Testis (tissue), 3 donors: Measurements from ENCODE around the gene WLS. TPM values are rescaled to one million over a fixed set of nuclear protein-coding genes. Genes with fewer than 3 reads are reported as not detected.

Source experiments
- DNase-seq: peaks from one replicate; pipeline ENCODE4 v3.0.0-alpha.2; 2019
- H3K27ac ChIP-seq, 2 donors: fragments of 200-600 bp; sonication (generic); one replicate each; pipeline ENCODE4 v1.5.1; 2019
- H3K27me3 ChIP-seq: fragments of 200-600 bp; sonication (generic); one replicate; pipeline ENCODE4 v1.5.1; 2019
- H3K36me3 ChIP-seq: fragments of 200-600 bp; sonication (generic); one replicate; pipeline ENCODE4 v1.5.1; 2017; ENCODE audit warnings: low read depth; ENCODE audit errors: missing control alignments
- H3K4me1 ChIP-seq: fragments of 200-600 bp; sonication (generic); one replicate; pipeline ENCODE4 v1.5.1; 2019
- H3K4me3 ChIP-seq, 2 donors: fragments of 200-600 bp; sonication (generic); one replicate each; pipeline ENCODE4 v1.5.1; 2017 to 2019
- H3K9me3 ChIP-seq: fragments of 200-600 bp; sonication (generic); one replicate; pipeline ENCODE4 v1.5.1; 2017
- POLR2A ChIP-seq: fragments of 450-650 bp; IDR thresholded peaks from one replicate; pipeline ENCODE4 v1.6.1; 2017; ENCODE audit warnings: antibody characterized with exemption, mild to moderate bottlenecking, moderate library complexity
- WGBS, 2 donors: methylation state at CpG; one replicate each; pipeline ENCODE4 v1.1.5; 2018; 5-methylcytosine and 5-hydroxymethylcytosine counted together
- intact Hi-C: fragments of 100-400 bp; cut with DNase I; formaldehyde crosslinking; loops from one replicate; pipeline ENCODE4 v1.15.1; 2023; ENCODE audit warnings: low total_unique reads
- polyA plus RNA-seq: library from polyadenylated mRNA; stranded (reverse); fragments of 350-450 nt; fragmentation: Illumina TruSeq; extraction: RNeasy Lipid Tissue Mini Kit (QIAGEN cat#74804); gene quantifications from one replicate; pipeline ENCODE4 v1.2.3, GENCODE V29; 2014; ENCODE audit warnings: low read depth, low replicate concordance; ENCODE audit not compliant: insufficient read depth
- total RNA-seq, 2 donors: library from RNA; depleted of rRNA; stranded (reverse); fragments of >200 nt; gene quantifications; one replicate each; pipeline ENCODE4 v1.2.3, GENCODE V29; 2016
- TF ChIP-seq, protein P1 (sequence below), 3 experiments: fragments of 450-650 bp in 2 of 3; fragments of 200-600 bp in 1 of 3; sonication (generic) in 1 of 3; IDR thresholded peaks; one replicate each; pipeline ENCODE4 v1.5.1; 2016 to 2019; ENCODE audit warnings: antibody characterized with exemption in 3 of 3, mild to moderate bottlenecking in 2 of 3, moderate library complexity in 1 of 3

Gene WLS
- total and polyA plus RNA-seq, 3 donors from 2014 or later = 32.6 to 93.7 (median 75.5) TPM

DNA sequence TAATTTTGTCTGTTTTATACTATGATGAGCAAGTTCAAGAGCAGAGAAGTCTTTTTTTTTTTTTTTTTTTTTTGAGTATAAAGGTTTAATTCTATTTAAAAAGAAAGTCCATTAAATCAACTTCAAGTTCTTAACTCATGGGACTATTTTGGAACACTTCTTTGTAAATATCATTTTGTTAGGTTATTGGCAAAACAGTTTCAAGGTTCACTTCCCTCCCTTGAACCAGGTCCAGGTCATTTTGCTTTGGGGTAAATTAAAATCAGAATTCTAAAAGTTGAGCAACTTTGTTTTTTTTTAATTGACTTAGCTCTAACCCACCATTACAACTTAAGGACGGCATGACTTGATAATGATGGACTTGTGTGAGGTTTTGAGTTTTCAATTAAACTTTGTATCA, 72.3 kb downstream of the WLS start:
- Histone ChIP-seq H3K27me3 (no peaks in the 10 kb centered on the region), H3K9me3 (no peaks in the 10 kb centered on the region), H3K27ac (no peak overlapping the region), H3K4me1 (no peaks in the 10 kb centered on the region), H3K4me3 (no peak overlapping the region), H3K36me3 (no peaks in the 10 kb centered on the region)
- WGBS, 2 donors = 49 to 67% methylated on average over 1 of the region's 1 CpG
- TF ChIP-seq, protein P1, sequence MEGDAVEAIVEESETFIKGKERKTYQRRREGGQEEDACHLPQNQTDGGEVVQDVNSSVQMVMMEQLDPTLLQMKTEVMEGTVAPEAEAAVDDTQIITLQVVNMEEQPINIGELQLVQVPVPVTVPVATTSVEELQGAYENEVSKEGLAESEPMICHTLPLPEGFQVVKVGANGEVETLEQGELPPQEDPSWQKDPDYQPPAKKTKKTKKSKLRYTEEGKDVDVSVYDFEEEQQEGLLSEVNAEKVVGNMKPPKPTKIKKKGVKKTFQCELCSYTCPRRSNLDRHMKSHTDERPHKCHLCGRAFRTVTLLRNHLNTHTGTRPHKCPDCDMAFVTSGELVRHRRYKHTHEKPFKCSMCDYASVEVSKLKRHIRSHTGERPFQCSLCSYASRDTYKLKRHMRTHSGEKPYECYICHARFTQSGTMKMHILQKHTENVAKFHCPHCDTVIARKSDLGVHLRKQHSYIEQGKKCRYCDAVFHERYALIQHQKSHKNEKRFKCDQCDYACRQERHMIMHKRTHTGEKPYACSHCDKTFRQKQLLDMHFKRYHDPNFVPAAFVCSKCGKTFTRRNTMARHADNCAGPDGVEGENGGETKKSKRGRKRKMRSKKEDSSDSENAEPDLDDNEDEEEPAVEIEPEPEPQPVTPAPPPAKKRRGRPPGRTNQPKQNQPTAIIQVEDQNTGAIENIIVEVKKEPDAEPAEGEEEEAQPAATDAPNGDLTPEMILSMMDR (IDR thresholded peaks at IDR 0.05) = no peak
- TF ChIP-seq POLR2A = no peak
- intact Hi-C loops = no loop called here
- DNase-seq = no peak

DNA sequence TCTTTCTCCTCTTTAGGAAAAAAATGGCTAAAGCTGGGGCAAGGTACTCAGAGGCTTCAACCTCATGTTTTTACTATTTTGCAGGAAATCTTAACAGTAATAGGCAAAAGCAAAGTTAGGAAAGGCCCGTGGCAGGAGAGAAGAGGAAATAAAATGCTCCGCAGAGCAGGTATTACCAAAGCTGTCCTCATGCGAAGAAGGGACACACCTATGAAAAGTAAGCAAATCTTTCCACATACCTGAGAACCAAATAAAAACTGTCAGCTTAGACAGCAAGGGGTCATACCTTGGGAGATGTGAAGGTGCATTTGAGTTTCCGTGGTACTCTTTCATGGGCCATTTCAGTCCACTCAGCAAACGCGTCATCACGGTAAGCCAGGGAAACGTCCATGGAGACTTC, 73.5 kb downstream of the WLS start:
- H3K4me3 ChIP-seq = no peak overlapping the region
- no peaks in the 10 kb centered on the region for H3K36me3 ChIP-seq
- H3K27me3 ChIP-seq = no peaks in the 10 kb centered on the region
- no peak overlapping the region for H3K27ac ChIP-seq
- no peaks in the 10 kb centered on the region for H3K9me3 ChIP-seq
- no peaks in the 10 kb centered on the region for H3K4me1 ChIP-seq
- TF ChIP-seq POLR2A = no peak
- TF ChIP-seq, protein P1 (IDR thresholded peaks at IDR 0.05) = no peak
- intact Hi-C loops = no loop called here
- WGBS, 2 donors = 93 to 96% methylated on average over 8 of the region's 8 CpGs
- DNase-seq = no peak

DNA sequence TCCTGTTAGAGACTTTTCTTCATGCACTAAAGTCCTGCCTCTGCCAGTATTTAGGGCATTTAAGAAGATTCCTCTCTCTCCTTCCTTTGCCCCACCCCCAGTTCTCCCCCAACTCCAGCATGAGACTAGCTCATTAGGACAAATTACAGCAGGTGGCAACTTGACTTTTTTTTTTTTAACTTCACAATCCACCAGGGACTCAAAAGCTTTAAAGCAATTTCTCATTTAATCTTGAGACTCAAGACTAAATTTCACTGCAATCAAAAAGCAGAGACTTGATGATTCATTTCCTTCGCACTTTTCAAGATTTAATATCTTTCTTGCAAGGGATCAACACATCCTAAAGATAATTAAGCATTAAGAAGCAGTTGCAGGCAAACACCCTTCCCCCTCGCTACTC, 74.9 kb downstream of the WLS start:
- no peak for TF ChIP-seq POLR2A
- TF ChIP-seq, protein P1 (IDR thresholded peaks at IDR 0.05) = no peak
- Histone ChIP-seq H3K9me3 (no peaks in the 10 kb centered on the region), H3K27ac (no peak overlapping the region), H3K4me3 (no peak overlapping the region), H3K27me3 (no peaks in the 10 kb centered on the region), H3K36me3 (no peaks in the 10 kb centered on the region), H3K4me1 (no peaks in the 10 kb centered on the region)
- intact Hi-C loops = no loop called here
- WGBS, 2 donors = 86 to 96% methylated on average over 2 of the region's 2 CpGs
- no peak for DNase-seq

DNA sequence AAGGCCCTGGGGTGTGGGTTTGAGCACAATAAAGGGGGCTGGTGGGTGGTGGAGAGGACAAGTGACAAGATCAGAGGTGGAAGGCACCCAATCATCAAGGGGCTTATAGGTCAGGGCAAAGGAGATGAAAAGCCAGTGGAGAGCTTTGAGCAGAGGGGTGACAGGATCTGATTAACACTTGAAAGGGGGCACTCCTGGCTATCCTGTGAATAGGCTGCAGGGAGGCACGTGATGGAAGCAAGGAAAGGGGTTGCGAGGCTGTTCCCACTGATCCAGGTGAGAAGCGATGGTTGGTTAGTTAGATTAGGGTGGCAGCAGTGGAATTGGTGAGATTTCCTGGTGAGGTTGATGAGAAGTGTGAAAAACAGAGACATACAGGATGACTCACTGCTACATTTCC, 80.6 kb downstream of the WLS start:
- Histone ChIP-seq H3K27ac (no peak overlapping the region), H3K27me3 (no peaks in the 10 kb centered on the region), H3K36me3 (no peaks in the 10 kb centered on the region)

DNA sequence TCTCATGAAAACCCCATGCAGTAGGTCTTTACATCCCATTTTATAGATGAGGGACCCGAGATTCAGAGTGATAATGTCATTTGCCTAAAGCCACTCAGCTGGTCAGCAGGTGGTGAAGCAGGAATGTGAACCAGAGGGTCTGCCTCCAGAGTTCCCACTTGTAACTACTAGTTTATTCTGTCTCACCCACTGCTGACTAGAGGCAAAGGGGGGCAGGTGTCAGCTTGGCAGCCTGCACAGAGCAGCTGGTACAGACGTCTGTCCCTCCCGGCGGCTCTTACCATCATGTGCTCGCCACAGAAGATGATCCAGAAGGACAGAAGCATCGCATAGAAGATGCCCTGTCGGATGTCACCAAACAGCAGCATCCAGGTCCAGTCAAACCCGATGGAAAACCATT, 82.4 kb downstream of the WLS start:
- TF ChIP-seq, protein P1 (IDR thresholded peaks at IDR 0.05) = no peak
- no peak for TF ChIP-seq POLR2A
- WGBS, 2 donors = 92 to 98% methylated on average over 8 of the region's 8 CpGs
- Histone ChIP-seq H3K36me3 (no peaks in the 10 kb centered on the region), H3K27me3 (no peaks in the 10 kb centered on the region), H3K27ac (no peak overlapping the region), H3K4me3 (no peak overlapping the region), H3K4me1 (no peaks in the 10 kb centered on the region), H3K9me3 (no peaks in the 10 kb centered on the region)
- DNase-seq = no peak
- intact Hi-C loops = no loop called here

More for the DNA sequence above, 80.6 kb downstream of the WLS start:
- intact Hi-C loops = no loop called here
- H3K4me3 ChIP-seq = no peak overlapping the region
- no peaks in the 10 kb centered on the region for H3K4me1 ChIP-seq
- no peaks in the 10 kb centered on the region for H3K9me3 ChIP-seq
- TF ChIP-seq POLR2A = no peak
- TF ChIP-seq, protein P1 (IDR thresholded peaks at IDR 0.05) = no peak
- 95% methylated on average over 3 of the region's 3 CpGs for WGBS, 2 donors
- DNase-seq = no peak
